WI38 (cell line): Measurements from ENCODE around the gene LRP2.
"Not testable (repeated sequence)": the region's sequence is repeated elsewhere in the genome, so short reads cannot be mapped to it uniquely, and the experiment has no call there.

Source experiments
- H3K4me3 ChIP-seq: 2 replicates; pipeline ENCODE4 v1.5.1; 2011; ENCODE audit warnings: low read depth, mild to moderate bottlenecking, control low read depth, low read length
- CTCF ChIP-seq: IDR thresholded peaks from 2 replicates; pipeline ENCODE4 v1.5.1; 2012; ENCODE audit warnings: low read depth, mild to moderate bottlenecking, control low read depth, low read length

Gene LRP2

GRCh38 chr2:169329688-169330554, 32.4 kb downstream of the LRP2 start:
- no peak for TF ChIP-seq CTCF
- H3K4me3 ChIP-seq: no peak overlapping the region

DNA sequence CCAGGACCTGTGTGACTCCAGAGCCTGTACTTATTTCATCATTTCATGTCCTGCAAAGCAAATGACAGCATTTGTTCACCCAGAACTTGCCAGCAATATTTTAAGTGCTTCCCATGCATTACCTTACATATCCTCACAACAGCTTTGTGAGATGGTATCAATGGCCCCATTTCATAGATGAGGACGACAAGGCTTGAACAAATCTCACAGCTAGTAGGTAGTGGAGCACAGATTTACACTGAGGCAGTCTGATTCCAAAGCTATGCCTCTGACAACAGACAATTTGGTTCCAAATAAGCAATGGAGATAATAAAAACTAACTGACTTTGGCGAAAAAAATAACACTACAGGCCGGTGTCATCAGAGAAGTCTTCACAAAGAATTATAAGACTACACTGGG, 33.5 kb downstream of the LRP2 start:
- no peak overlapping the region for H3K4me3 ChIP-seq

GRCh38 chr2:169327837-169328236, 34.5 kb downstream of the LRP2 start:
- not testable (repeated sequence) for H3K4me3 ChIP-seq

More for the DNA sequence above, 33.5 kb downstream of the LRP2 start:
- TF ChIP-seq CTCF: no peak

DNA sequence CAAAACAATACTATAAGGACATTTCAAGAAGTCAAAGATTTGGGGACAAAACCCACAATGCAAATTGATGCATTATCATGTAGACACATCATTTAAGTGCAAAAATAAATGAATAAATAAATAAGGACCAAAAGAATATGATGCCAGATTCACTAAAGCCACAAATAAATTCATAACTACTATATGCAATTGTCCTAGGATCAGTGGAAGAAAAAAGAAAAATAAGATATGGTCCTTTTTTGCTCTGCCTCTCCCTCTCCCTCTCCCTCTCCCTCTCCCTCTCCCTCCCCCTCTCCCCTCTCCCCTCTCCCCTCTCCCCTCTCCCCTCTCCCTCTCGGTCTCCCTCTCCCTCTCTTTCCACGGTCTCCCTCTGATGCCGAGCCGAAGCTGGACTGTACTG, 36.4 kb downstream of the LRP2 start:
- not testable (repeated sequence) for H3K4me3 ChIP-seq

DNA sequence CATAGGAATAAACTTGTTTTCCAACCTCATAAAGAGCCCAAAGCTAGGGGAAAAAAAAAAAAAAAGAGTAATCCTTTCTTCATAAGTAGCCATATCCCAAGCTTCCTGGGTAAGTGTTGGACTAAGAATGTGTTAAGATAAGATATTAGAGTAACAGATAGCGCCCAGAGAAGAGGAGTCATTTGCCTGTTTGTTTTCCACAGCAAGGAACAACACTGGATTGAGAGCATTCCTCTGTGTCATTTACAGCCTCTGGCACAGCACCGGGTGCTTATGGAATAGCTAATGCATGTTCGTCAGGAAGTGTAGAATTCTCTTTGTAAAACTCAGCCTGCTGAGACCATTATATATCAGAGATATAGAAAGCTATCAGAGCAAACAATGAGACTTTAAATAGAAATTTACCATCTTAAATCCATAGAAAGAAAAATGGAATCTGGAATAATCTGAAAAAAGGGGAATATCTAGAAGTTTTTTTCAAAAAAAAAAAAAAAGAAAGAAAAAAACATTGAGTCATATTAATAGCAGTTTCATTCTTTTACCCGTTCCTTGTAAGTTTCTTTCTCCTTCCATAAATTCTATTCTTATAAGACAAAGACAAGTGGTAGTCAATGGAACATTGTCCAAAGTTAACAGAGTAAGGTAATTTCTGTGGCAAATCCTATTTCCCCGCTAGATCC, 37.6 kb downstream of the LRP2 start:
- no peak for TF ChIP-seq CTCF
- no peak overlapping the region for H3K4me3 ChIP-seq

GRCh38 chr2:169323841-169324240, 38.5 kb downstream of the LRP2 start:
- no peak for TF ChIP-seq CTCF

GRCh38 chr2:169320561-169320960, 41.8 kb downstream of the LRP2 start:
- no peak for TF ChIP-seq CTCF
- no peak overlapping the region for H3K4me3 ChIP-seq

More at GRCh38 chr2:169323841-169324240, 38.5 kb downstream of the LRP2 start:
- no peak overlapping the region for H3K4me3 ChIP-seq

GRCh38 chr2:169315357-169315756, 47.0 kb downstream of the LRP2 start:
- TF ChIP-seq CTCF: no peak
- no peak overlapping the region for H3K4me3 ChIP-seq

- H3K4me3 ChIP-seq: not testable (repeated sequence)
Observed at GRCh38 chr2:169308349-169308748, 54.0 kb downstream of the LRP2 start.

- H3K4me3 ChIP-seq: not testable (repeated sequence)
Observed at GRCh38 chr2:169304689-169305088, 57.6 kb downstream of the LRP2 start.
